HEK293 (cell line): ENCODE data around the gene ZNF214.

ENCODE experiments used
- CTCF ChIA-PET: fragments of 350-600 bp; formaldehyde crosslinking; extraction: SDS; loops from one replicate; lab custom pipeline; 2021; ENCODE audit warnings: antibody characterized with exemption; lab: Yijun Ruan, JAX
- POLR2A ChIA-PET: fragments of 300-600 bp; formaldehyde crosslinking; extraction: SDS; loops from one replicate; lab custom pipeline; 2020; ENCODE audit warnings: antibody characterized with exemption, inconsistent platforms; lab: Yijun Ruan, JAX
- H3K27ac ChIP-seq: fragments of 200-500 bp; sonication (Bioruptor generic); 2 replicates; pipeline ENCODE4 v1.5.1; 2014; ENCODE audit warnings: low read depth, low read length, control low read depth, inconsistent platforms; ENCODE audit errors: extremely low read depth
- H3K36me3 ChIP-seq, 2 experiments: fragments of 200-500 bp in 1 of 2; sonication (Bioruptor generic) in 1 of 2; 1 replicate in 1 of 2; 2 replicates in 1 of 2; pipeline ENCODE4 v1.5.1; 2014 to 2017; ENCODE audit warnings: inconsistent platforms in 2 of 2, low read length in 2 of 2; ENCODE audit not compliant: control insufficient read depth in 2 of 2, insufficient read depth in 1 of 2
- H3K4me1 ChIP-seq: fragments of 200-500 bp; sonication (Bioruptor generic); 2 replicates; pipeline ENCODE4 v1.5.1; 2014; ENCODE audit warnings: mild to moderate bottlenecking, low read length, inconsistent platforms; ENCODE audit not compliant: control insufficient read depth, insufficient read depth
- H3K4me3 ChIP-seq: 2 replicates; pipeline ENCODE4 v1.5.1; 2011; ENCODE audit warnings: low read depth, mild to moderate bottlenecking, control low read depth, low read length, moderate library complexity
- H3K9me3 ChIP-seq: fragments of 200-500 bp; sonication (Bioruptor generic); 2 replicates; pipeline ENCODE4 v1.5.1; 2014; ENCODE audit warnings: low read depth, low read length, inconsistent platforms; ENCODE audit not compliant: control insufficient read depth, insufficient read depth
- SETDB1 ChIP-seq: IDR thresholded peaks from one replicate; pipeline ENCODE4 v1.6.1; 2017; ENCODE audit warnings: mild to moderate bottlenecking, low read length, moderate library complexity, mixed read lengths; ENCODE audit not compliant: insufficient read length
- ZBTB26 ChIP-seq: fragments of 450-650 bp; formaldehyde crosslinking; optimal IDR thresholded peaks from 2 replicates; pipeline ENCODE3; 2016; ENCODE audit warnings: missing biosample characterization, mild to moderate bottlenecking, missing genetic modification characterization
- ZBTB48 ChIP-seq: fragments of 450-650 bp; formaldehyde crosslinking; IDR thresholded peaks from 2 replicates; pipeline ENCODE4 v1.5.1; 2016; ENCODE audit warnings: missing biosample characterization, missing genetic modification characterization
- ZBTB8A ChIP-seq: fragments of 450-650 bp; formaldehyde crosslinking; IDR thresholded peaks from 2 replicates; pipeline ENCODE4 v1.5.1; 2016; ENCODE audit warnings: missing biosample characterization, missing genetic modification characterization
- ZFHX2 ChIP-seq: fragments of 450-650 bp; formaldehyde crosslinking; conservative IDR thresholded peaks from 2 replicates; pipeline ENCODE4 v1.5.1; 2016; ENCODE audit warnings: missing biosample characterization, missing genetic modification characterization
- ZFP37 ChIP-seq: fragments of 450-650 bp; formaldehyde crosslinking; IDR thresholded peaks from 2 replicates; pipeline ENCODE4 v1.5.1; 2016; ENCODE audit warnings: missing biosample characterization, missing genetic modification characterization
- ZNF132 ChIP-seq: fragments of 450-650 bp; formaldehyde crosslinking; IDR thresholded peaks from 2 replicates; pipeline ENCODE4 v1.5.1; 2017; ENCODE audit warnings: missing biosample characterization, missing genetic modification characterization, borderline replicate concordance
- ZNF155 ChIP-seq: fragments of 450-650 bp; formaldehyde crosslinking; IDR thresholded peaks from 2 replicates; pipeline ENCODE4 v1.5.1; 2016; ENCODE audit warnings: missing biosample characterization, missing genetic modification characterization
- ZNF223 ChIP-seq: fragments of 450-650 bp; formaldehyde crosslinking; IDR thresholded peaks from 2 replicates; pipeline ENCODE4 v1.5.1; 2016; ENCODE audit warnings: missing biosample characterization, missing genetic modification characterization
- ZNF302 ChIP-seq: fragments of 450-650 bp; formaldehyde crosslinking; IDR thresholded peaks from 2 replicates; pipeline ENCODE4 v1.5.1; 2016; ENCODE audit warnings: missing biosample characterization, missing genetic modification characterization, low read depth
- ZNF518A ChIP-seq: fragments of 450-650 bp; formaldehyde crosslinking; conservative IDR thresholded peaks from 2 replicates; pipeline ENCODE4 v1.5.1; 2016; ENCODE audit warnings: low read depth, missing biosample characterization, missing genetic modification characterization
- ZNF544 ChIP-seq: fragments of 450-650 bp; formaldehyde crosslinking; IDR thresholded peaks from 2 replicates; pipeline ENCODE4 v1.5.0; 2017; ENCODE audit warnings: missing biosample characterization, missing genetic modification characterization
- ZNF549 ChIP-seq: fragments of 450-650 bp; IDR thresholded peaks from 2 replicates; pipeline ENCODE4 v1.5.1; 2018; ENCODE audit warnings: missing biosample characterization, missing genetic modification characterization, mild to moderate bottlenecking, inconsistent platforms, moderate library complexity
- ZNF558 ChIP-seq: fragments of 450-650 bp; formaldehyde crosslinking; IDR thresholded peaks from 2 replicates; pipeline ENCODE4 v1.5.1; 2016; ENCODE audit warnings: missing biosample characterization, missing genetic modification characterization
- ZNF580 ChIP-seq: fragments of 450-650 bp; formaldehyde crosslinking; IDR thresholded peaks from 2 replicates; pipeline ENCODE4 v1.5.1; 2016; ENCODE audit warnings: missing biosample characterization, missing genetic modification characterization
- ZNF639 ChIP-seq: fragments of 450-650 bp; formaldehyde crosslinking; IDR thresholded peaks from 2 replicates; pipeline ENCODE4 v1.5.1; 2016; ENCODE audit warnings: missing biosample characterization, missing genetic modification characterization
- ZNF747 ChIP-seq: fragments of 450-650 bp; formaldehyde crosslinking; IDR thresholded peaks from 2 replicates; pipeline ENCODE4 v1.5.1; 2016; ENCODE audit warnings: missing biosample characterization, missing genetic modification characterization
- ZNF76 ChIP-seq: fragments of 450-650 bp; formaldehyde crosslinking; IDR thresholded peaks from 2 replicates; pipeline ENCODE4; 2016; ENCODE audit warnings: low read depth, missing biosample characterization, missing genetic modification characterization, borderline replicate concordance
- ZNF830 ChIP-seq: fragments of 450-650 bp; IDR thresholded peaks from 2 replicates; pipeline ENCODE4 v1.5.0; 2018; ENCODE audit warnings: missing biosample characterization, missing genetic modification characterization, low read depth, mild to moderate bottlenecking, moderate library complexity

ZNF214 gene

GRCh38 chr11:7020183-7020917, at the start of gene ZNF214, which contains the start of gene NLRP14 (continued):
- 0 out of 2 replicates have a peak, but pooled peaks have one; percentile 26 for TF ChIP-seq ZBTB8A (tag by site-specific recombination)
- no peak for TF ChIP-seq ZBTB48 (tag by site-specific recombination)
- TF ChIP-seq ZNF76 (tag by site-specific recombination), result peak; percentile 9; the same call in 1 of the 2 replicates
- 0 out of 2 replicates have a peak, but pooled peaks have one; percentile 25 for TF ChIP-seq ZNF518A (tag by site-specific recombination)
- no peak for TF ChIP-seq ZNF639 (tag by site-specific recombination)
- TF ChIP-seq ZNF544, result no peak
- peak; percentile 60 for TF ChIP-seq ZFHX2 (tag by site-specific recombination)

GRCh38 chr11:7062534-7062933, 42.4 kb upstream of the ZNF214 start:
- ChIA-PET POLR2A (no interaction called here), CTCF (no interaction called here)
- H3K4me1 ChIP-seq, result no peaks in the 10 kb centered on the region

GRCh38 chr11:7060868-7061267, 40.7 kb upstream of the ZNF214 start:
- no peak overlapping the region for H3K27ac ChIP-seq

More at GRCh38 chr11:7062534-7062933, 42.4 kb upstream of the ZNF214 start:
- Histone ChIP-seq H3K27ac (no peak overlapping the region), H3K4me3 (no peak overlapping the region), H3K36me3 (no peaks in the 10 kb centered on the region), H3K9me3 (no peaks in the 10 kb centered on the region)
- TF ChIP-seq ZBTB26 (tag by site-specific recombination), result no peak
- no peak for TF ChIP-seq ZFP37 (tag by site-specific recombination)
- TF ChIP-seq ZNF830, result no peak
- TF ChIP-seq ZNF747, result no peak
- no peak for TF ChIP-seq ZNF580 (tag by site-specific recombination)
- TF ChIP-seq ZFHX2 (tag by site-specific recombination), result no peak
- TF ChIP-seq SETDB1, result no peak
- no peak for TF ChIP-seq ZNF302 (tag by site-specific recombination)
- no peak for TF ChIP-seq ZNF223
- no peak for TF ChIP-seq ZNF132 (tag by site-specific recombination)
- no peak for TF ChIP-seq ZNF549 (tag by site-specific recombination)
- TF ChIP-seq ZNF155 (tag by site-specific recombination), result no peak

More at GRCh38 chr11:7060868-7061267, 40.7 kb upstream of the ZNF214 start:
- H3K9me3 ChIP-seq, result no peaks in the 10 kb centered on the region
- POLR2A ChIA-PET, result no interaction called here
- no peak overlapping the region for H3K4me3 ChIP-seq
- no peaks in the 10 kb centered on the region for H3K36me3 ChIP-seq
- H3K4me1 ChIP-seq, result no peaks in the 10 kb centered on the region
- CTCF ChIA-PET, result interaction anchor here (1.1 kb wide), 1 partner anchor 248 kb away, joined by 3 read pairs; no protein-coding TSS in a partner anchor
- TF ChIP-seq ZNF558 (tag by site-specific recombination), result no peak
